ENCODE results near the gene DIS3L2. TPM values are rescaled to one million over a fixed set of nuclear protein-coding genes. Genes with fewer than 3 reads are reported as not detected.

Gene DIS3L2
- total and polyA plus RNA-seq, 10 donors: 9.1 to 59.8 (median 35.4) TPM

DNA sequence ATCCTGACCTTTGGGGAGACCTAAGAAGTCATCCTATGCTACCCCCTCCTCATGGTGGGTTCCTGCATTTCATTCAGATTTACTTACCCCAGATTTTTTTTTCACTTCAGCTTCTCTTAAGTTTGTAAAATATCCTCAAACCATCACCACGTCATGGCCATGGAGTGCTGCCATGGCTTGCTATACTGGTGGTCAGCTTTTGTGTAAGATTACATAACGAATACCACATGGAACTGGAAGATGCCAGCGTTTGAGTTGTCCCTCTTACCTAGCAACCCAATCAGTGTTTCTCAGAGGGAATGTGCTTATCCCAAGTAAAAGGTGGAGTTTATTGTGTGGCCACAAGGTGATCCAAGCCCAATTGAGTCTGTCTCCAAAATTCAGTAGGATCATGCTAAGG is 268.4 kb downstream of the DIS3L2 start:
- TF ChIP-seq, protein P1, sequence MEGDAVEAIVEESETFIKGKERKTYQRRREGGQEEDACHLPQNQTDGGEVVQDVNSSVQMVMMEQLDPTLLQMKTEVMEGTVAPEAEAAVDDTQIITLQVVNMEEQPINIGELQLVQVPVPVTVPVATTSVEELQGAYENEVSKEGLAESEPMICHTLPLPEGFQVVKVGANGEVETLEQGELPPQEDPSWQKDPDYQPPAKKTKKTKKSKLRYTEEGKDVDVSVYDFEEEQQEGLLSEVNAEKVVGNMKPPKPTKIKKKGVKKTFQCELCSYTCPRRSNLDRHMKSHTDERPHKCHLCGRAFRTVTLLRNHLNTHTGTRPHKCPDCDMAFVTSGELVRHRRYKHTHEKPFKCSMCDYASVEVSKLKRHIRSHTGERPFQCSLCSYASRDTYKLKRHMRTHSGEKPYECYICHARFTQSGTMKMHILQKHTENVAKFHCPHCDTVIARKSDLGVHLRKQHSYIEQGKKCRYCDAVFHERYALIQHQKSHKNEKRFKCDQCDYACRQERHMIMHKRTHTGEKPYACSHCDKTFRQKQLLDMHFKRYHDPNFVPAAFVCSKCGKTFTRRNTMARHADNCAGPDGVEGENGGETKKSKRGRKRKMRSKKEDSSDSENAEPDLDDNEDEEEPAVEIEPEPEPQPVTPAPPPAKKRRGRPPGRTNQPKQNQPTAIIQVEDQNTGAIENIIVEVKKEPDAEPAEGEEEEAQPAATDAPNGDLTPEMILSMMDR (IDR thresholded peaks at IDR 0.05 in 8 of 11, conservative IDR thresholded peaks at IDR 0.05 in 3 of 11): no peak
- no peak for TF ChIP-seq POLR2AphosphoS5 (IDR thresholded peaks at IDR 0.05)
- Histone ChIP-seq H3K4me1 (peaks cover 0 to 8% (median 0%) of the 10 kb centered on the region in 6 donors), H3K27ac (no peak overlapping the region), H3K4me3 (no peak overlapping the region), H3K9me3 (no peaks in the 10 kb centered on the region), H3K27me3 (replicated peaks in 1 of 7) (no peaks in the 10 kb centered on the region), H3K36me3 (no peaks in the 10 kb centered on the region)
- 89 to 94% (median 92%) methylated on average over 3 of the region's 3 CpGs for WGBS, 5 donors
- DNase-seq: no peak
- intact Hi-C loops (cut with DNase I; ENCODE audit: low total_unique reads): no loop called here

DNA sequence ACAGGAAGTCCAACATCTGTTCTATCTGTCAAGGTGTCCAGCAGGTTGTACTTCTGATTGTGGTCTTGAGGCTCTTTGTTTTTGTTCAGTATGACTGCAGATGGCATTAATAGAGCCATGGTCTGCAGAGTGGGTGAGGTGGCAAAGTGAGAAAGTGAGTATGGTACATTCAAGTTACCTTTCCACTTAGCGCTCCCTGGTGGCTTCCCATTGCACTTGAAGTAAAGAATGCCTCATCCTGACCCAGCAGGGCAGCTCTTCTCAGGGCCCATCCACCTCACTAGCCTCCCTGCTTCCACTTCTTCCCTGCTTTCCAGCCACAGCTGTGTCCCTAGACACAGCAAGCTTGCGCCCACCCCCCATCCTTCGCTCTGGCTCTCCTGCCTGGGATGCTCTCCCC is 269.0 kb downstream of the DIS3L2 start:
- intact Hi-C loops (cut with DNase I; ENCODE audit: low total_unique reads): no loop called here
- no peak overlapping the region for H3K4me3 ChIP-seq
- H3K27me3 ChIP-seq (replicated peaks in 1 of 7): no peaks in the 10 kb centered on the region
- 90 to 100% (median 96%) methylated on average over 3 of the region's 3 CpGs for WGBS, 5 donors
- H3K36me3 ChIP-seq: no peaks in the 10 kb centered on the region
- no peaks in the 10 kb centered on the region for H3K9me3 ChIP-seq
- no peak for TF ChIP-seq POLR2AphosphoS5 (IDR thresholded peaks at IDR 0.05)
- no peak for TF ChIP-seq POLR2A (IDR thresholded peaks at IDR 0.05)
- TF ChIP-seq, protein P1 (IDR thresholded peaks at IDR 0.05 in 8 of 11, conservative IDR thresholded peaks at IDR 0.05 in 3 of 11): peak in 1 of 11 experiments; percentile 12
- DNase-seq: no peak
- no peak overlapping the region for H3K27ac ChIP-seq
- H3K4me1 ChIP-seq: peaks cover 0 to 8% (median 0%) of the 10 kb centered on the region in 6 donors

DNA sequence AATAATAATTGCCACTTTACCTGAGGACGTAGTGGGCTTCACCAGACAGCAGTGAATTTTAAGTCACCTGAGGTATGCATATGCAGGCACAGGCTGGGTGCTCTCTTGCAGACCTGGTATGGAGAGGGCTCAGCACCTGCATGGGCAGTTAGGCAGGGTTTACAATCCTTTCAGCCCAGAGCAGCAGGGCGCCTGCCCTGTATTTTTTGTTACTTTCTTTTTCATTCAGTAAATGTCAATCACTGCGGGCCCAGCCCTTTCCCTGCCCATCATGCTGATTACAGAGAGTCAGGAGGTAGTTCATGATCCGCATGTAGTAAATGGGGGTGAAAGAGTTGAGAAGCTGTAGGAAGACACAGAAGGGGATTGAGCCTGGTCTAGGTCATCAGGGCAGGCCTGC is 270.0 kb downstream of the DIS3L2 start:
- Histone ChIP-seq H3K9me3 (no peaks in the 10 kb centered on the region), H3K27me3 (replicated peaks in 1 of 7) (no peaks in the 10 kb centered on the region), H3K4me3 (no peak overlapping the region), H3K36me3 (no peaks in the 10 kb centered on the region), H3K4me1 (peaks cover 0 to 8% (median 0%) of the 10 kb centered on the region in 6 donors), H3K27ac (no peak overlapping the region)
- intact Hi-C loops (cut with DNase I; ENCODE audit: low total_unique reads): no loop called here
- no peak for DNase-seq
- no peak for TF ChIP-seq POLR2AphosphoS5 (IDR thresholded peaks at IDR 0.05)
- TF ChIP-seq, protein P1 (IDR thresholded peaks at IDR 0.05 in 8 of 11, conservative IDR thresholded peaks at IDR 0.05 in 3 of 11): no peak
- TF ChIP-seq POLR2A (IDR thresholded peaks at IDR 0.05): no peak
- 90 to 97% (median 94%) methylated on average over 4 of the region's 4 CpGs for WGBS, 5 donors

DNA sequence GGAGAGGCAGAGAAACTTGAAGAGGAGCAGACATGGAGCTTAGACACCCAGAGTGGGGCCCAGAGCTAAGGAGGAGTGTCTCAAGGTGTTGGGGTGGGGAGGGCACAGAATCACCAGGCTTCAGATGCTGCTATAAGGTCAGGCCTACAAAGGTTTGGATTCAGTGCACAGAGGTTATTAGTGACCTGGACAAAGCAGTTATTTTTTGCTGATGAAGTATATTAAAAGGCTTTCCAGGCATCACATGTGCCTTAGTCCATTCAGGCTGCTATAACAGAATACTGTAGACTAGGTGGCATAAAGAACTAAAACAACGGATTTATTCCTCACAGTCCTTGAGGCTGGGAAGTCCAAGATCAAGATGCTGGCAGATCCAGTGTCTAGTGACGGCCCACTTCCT is 271.4 kb downstream of the DIS3L2 start:
- H3K27me3 ChIP-seq (replicated peaks in 1 of 7): no peaks in the 10 kb centered on the region
- peaks cover 0 to 1% (median 0%) of the 10 kb centered on the region in 6 donors for H3K36me3 ChIP-seq
- intact Hi-C loops (cut with DNase I; ENCODE audit: low total_unique reads): no loop called here
- H3K27ac ChIP-seq: no peak overlapping the region
- no peak for DNase-seq
- H3K4me3 ChIP-seq: no peak overlapping the region
- 80 to 93% (median 92%) methylated on average over 2 of the region's 2 CpGs for WGBS, 5 donors
- H3K9me3 ChIP-seq: no peaks in the 10 kb centered on the region
- H3K4me1 ChIP-seq: peaks cover 0 to 8% (median 0%) of the 10 kb centered on the region in 6 donors
- no peak for TF ChIP-seq POLR2A (IDR thresholded peaks at IDR 0.05)
- TF ChIP-seq, protein P1 (IDR thresholded peaks at IDR 0.05 in 8 of 11, conservative IDR thresholded peaks at IDR 0.05 in 3 of 11): no peak
- no peak for TF ChIP-seq POLR2AphosphoS5 (IDR thresholded peaks at IDR 0.05)
